Uterus (tissue), 4 donors: ENCODE measurements around the gene TTC7B. TPM values are rescaled to one million over a fixed set of nuclear protein-coding genes. Genes with fewer than 3 reads are reported as not detected.

Experiments
- DNase-seq, 2 donors: peaks; one replicate each; pipeline ENCODE4 v3.0.0-alpha.2; 2019 to 2020
- H3K27ac ChIP-seq, 2 donors: fragments of 200-600 bp; sonication (generic); 1 replicate in 1 of 2; 2 replicates in 1 of 2; pipeline ENCODE4 v1.5.1; 2016 to 2018
- H3K27me3 ChIP-seq, 2 donors: fragments of 200-600 bp; sonication (generic); one replicate each; pipeline ENCODE4 v1.5.1; 2018 to 2019; ENCODE audit warnings: control low read depth in 1 of 2
- H3K36me3 ChIP-seq, 2 donors: fragments of 200-600 bp; sonication (generic); one replicate each; pipeline ENCODE4 v1.5.1; 2019; ENCODE audit warnings: control low read depth in 1 of 2
- H3K4me1 ChIP-seq, 2 donors: fragments of 200-600 bp; sonication (generic); one replicate each; pipeline ENCODE4 v1.5.1; 2018 to 2019; ENCODE audit warnings: control low read depth in 1 of 2
- H3K4me3 ChIP-seq, 2 donors: fragments of 200-600 bp; sonication (generic); 1 replicate in 1 of 2; 2 replicates in 1 of 2; pipeline ENCODE4 v1.5.1; 2018 to 2019; ENCODE audit warnings: mild to moderate bottlenecking in 1 of 2
- H3K9me3 ChIP-seq, 2 donors: fragments of 200-600 bp; sonication (generic); one replicate each; pipeline ENCODE4 v1.5.1; 2019; ENCODE audit warnings: control low read depth in 1 of 2
- POLR2A ChIP-seq, 2 donors: fragments of 450-650 bp; IDR thresholded peaks; one replicate each; pipeline ENCODE4 v1.6.1; 2016; ENCODE audit warnings: antibody characterized with exemption in 2 of 2, mild to moderate bottlenecking in 1 of 2, moderate library complexity in 1 of 2
- intact Hi-C: fragments of 100-400 bp; cut with DNase I; formaldehyde crosslinking; loops from one replicate; pipeline ENCODE4 v1.15.1; 2023; ENCODE audit warnings: low total_unique reads
- total RNA-seq, 4 donors: library from RNA; depleted of rRNA in 3 of 4; stranded (reverse); fragments of >200 nt in 3 of 4; gene quantifications; one replicate each; pipeline versions ENCODE4 v1.1.0 to v1.2.4, GENCODE V29; 2014 to 2023
- TF ChIP-seq, protein P1 (sequence below), 4 experiments: fragments of 200-600 bp in 2 of 4; fragments of 450-650 bp in 2 of 4; sonication (generic) in 2 of 4; IDR thresholded peaks; one replicate each; pipeline ENCODE4 v1.5.1; 2016 to 2019; ENCODE audit warnings: antibody characterized with exemption in 4 of 4, mild to moderate bottlenecking in 2 of 4, moderate library complexity in 1 of 4
- donor health status: DM: yes; HTN: yes; CAD: no.

The TTC7B gene
- total RNA-seq, 4 donors from 2014 or later: 15.3 to 73.9 (median 28.0) TPM

DNA sequence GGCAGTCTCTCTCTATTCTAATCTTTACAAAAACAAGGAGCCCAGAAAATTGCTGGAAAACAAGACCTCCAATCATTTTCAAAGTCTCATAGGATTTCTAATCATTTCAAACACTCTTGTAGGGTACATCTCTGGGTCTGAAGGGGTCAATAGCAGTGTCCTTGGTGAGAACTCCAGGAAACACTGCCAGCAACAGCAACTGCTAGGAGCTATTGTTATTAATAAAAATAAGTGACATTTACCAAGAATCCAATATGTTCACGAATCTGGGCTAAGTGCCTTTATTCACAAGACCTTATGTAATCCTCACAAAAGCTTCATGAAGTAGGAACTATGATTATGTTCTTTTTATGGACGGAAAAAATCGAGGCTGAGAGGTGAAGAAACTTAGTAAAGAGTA, 72.8 kb downstream of the TTC7B start:
- Histone ChIP-seq H3K9me3 (no peaks in the 10 kb centered on the region), H3K4me3 (no peak overlapping the region), H3K27ac (peak overlapping the region; percentile 29 to 47), H3K27me3 (no peaks in the 10 kb centered on the region), H3K4me1 (no peaks in the 10 kb centered on the region), H3K36me3 (no peaks in the 10 kb centered on the region)
- no peak for DNase-seq
- no peak for TF ChIP-seq POLR2A (IDR thresholded peaks at IDR 0.05)
- TF ChIP-seq, protein P1, sequence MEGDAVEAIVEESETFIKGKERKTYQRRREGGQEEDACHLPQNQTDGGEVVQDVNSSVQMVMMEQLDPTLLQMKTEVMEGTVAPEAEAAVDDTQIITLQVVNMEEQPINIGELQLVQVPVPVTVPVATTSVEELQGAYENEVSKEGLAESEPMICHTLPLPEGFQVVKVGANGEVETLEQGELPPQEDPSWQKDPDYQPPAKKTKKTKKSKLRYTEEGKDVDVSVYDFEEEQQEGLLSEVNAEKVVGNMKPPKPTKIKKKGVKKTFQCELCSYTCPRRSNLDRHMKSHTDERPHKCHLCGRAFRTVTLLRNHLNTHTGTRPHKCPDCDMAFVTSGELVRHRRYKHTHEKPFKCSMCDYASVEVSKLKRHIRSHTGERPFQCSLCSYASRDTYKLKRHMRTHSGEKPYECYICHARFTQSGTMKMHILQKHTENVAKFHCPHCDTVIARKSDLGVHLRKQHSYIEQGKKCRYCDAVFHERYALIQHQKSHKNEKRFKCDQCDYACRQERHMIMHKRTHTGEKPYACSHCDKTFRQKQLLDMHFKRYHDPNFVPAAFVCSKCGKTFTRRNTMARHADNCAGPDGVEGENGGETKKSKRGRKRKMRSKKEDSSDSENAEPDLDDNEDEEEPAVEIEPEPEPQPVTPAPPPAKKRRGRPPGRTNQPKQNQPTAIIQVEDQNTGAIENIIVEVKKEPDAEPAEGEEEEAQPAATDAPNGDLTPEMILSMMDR (IDR thresholded peaks at IDR 0.05): no peak
- intact Hi-C loops: no loop called here

DNA sequence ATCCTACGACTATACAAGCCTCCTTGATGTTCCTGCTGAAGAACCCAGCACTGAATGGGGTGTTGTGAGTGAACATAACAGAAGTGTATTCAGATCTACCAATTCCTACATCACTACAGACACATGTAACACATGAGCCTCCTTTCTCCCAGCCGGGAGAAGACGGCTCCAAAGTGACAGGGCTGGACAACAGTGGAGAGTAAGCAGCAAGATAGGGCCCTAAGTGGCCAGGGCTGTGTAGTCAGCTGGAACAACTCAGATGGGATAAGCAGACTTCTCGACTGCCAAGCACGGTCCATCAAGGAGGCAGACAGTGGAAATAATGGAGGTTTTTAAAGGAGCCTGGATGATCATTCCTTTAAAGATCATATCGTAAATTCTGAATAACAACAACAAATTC, 73.5 kb downstream of the TTC7B start:
- H3K36me3 ChIP-seq: no peaks in the 10 kb centered on the region
- H3K4me1 ChIP-seq: no peaks in the 10 kb centered on the region
- no peak overlapping the region for H3K4me3 ChIP-seq
- H3K27me3 ChIP-seq: no peaks in the 10 kb centered on the region
- H3K27ac ChIP-seq: peak overlapping the region in 1 of 2 donors; percentile 47
- H3K9me3 ChIP-seq: no peaks in the 10 kb centered on the region
- TF ChIP-seq, protein P1 (IDR thresholded peaks at IDR 0.05): no peak
- no peak for TF ChIP-seq POLR2A (IDR thresholded peaks at IDR 0.05)
- DNase-seq: no peak
- intact Hi-C loops: no loop called here

DNA sequence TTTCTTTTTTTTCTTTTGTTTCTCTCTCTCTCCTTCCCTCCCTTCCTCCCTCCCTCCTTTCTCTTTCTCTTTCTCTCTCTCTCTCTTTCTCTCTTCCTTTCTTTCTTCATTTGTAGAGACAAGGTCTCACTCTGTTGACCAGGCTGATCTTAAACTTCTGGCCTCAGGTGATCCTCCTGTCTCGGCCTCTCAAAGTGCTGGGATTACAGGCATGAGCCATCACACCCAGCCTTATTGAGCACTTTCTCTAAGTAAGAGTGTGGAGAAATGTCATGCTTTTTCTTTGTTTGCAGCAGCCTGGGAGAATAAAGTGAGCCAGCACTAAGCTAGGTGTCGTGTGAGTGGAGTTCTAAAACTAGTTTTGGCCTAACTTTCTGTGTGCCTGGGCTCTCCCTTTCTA, 74.0 kb downstream of the TTC7B start:
- intact Hi-C loops: no loop called here
- Histone ChIP-seq H3K4me3 (no peak overlapping the region), H3K36me3 (no peaks in the 10 kb centered on the region), H3K27me3 (no peaks in the 10 kb centered on the region), H3K27ac (peak overlapping the region in 1 of 2 donors; percentile 47), H3K9me3 (no peaks in the 10 kb centered on the region), H3K4me1 (no peaks in the 10 kb centered on the region)
- TF ChIP-seq, protein P1 (IDR thresholded peaks at IDR 0.05): no peak
- TF ChIP-seq POLR2A (IDR thresholded peaks at IDR 0.05): no peak
- no peak for DNase-seq

DNA sequence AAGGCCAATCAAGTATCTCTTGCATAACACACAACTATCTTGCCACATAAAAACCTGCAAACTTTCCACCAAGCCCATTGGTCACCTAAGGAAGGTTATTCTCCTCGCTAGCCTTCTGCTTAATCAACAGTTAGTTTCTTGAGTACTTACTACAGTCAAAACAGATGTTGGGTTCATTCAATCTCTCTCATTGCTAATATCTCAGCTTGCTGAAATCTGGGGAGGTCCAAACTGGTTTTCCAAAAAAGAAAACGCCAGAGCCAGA, 74.6 kb downstream of the TTC7B start:
- no peak for DNase-seq
- Histone ChIP-seq H3K9me3 (no peaks in the 10 kb centered on the region), H3K4me3 (no peak overlapping the region), H3K27ac (no peak overlapping the region), H3K36me3 (no peaks in the 10 kb centered on the region), H3K4me1 (no peaks in the 10 kb centered on the region), H3K27me3 (no peaks in the 10 kb centered on the region)
- intact Hi-C loops: no loop called here
- TF ChIP-seq, protein P1 (IDR thresholded peaks at IDR 0.05): no peak
- TF ChIP-seq POLR2A (IDR thresholded peaks at IDR 0.05): no peak

DNA sequence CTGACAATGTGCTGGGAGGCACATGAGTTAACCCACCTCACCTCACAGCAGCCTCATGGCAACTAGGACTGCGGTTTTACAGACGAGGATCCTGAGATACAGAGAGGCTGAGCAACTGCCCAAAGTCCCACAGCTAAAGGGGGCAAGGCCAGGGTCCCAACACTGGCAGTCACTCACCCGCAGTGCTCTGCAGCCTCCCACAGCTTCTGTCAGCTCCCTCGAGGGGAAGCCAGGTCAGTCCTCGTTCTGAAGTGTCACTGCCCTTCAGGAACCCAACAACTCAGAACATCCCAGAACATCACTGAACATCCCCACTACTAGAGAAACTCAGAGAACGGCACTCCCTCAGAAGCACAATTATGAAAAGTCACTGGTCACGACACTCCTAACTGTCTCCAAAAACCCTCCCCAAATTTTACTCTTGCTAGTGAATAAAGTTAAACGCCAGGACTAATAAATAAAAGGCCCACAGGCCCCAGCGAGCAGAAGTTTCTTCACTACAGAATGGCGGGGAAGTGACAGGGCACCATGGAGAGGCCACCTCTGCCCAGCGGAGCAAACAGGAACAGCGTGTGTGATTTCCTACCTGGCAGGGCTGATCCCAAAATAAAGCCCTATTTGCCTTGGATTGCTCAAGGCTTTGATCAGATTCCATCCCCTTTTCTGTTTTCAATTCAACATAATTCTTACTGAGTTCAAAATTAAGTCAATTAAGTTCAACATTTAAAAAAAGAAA, 75.1 kb downstream of the TTC7B start:
- DNase-seq: no peak
- TF ChIP-seq POLR2A (IDR thresholded peaks at IDR 0.05): no peak
- TF ChIP-seq, protein P1 (IDR thresholded peaks at IDR 0.05): no peak
- no peak overlapping the region for H3K4me3 ChIP-seq
- no peak overlapping the region for H3K27ac ChIP-seq
- H3K27me3 ChIP-seq: no peaks in the 10 kb centered on the region
- H3K9me3 ChIP-seq: no peaks in the 10 kb centered on the region
- intact Hi-C loops: no loop called here
- no peaks in the 10 kb centered on the region for H3K4me1 ChIP-seq
- H3K36me3 ChIP-seq: no peaks in the 10 kb centered on the region
